ENCODE data around the gene EPN3. TPM values are rescaled to one million over a fixed set of nuclear protein-coding genes. Genes with fewer than 3 reads are reported as not detected.

Gene EPN3
- total RNA-seq, 1 donor from 2014 or later, result 19.9 TPM

DNA sequence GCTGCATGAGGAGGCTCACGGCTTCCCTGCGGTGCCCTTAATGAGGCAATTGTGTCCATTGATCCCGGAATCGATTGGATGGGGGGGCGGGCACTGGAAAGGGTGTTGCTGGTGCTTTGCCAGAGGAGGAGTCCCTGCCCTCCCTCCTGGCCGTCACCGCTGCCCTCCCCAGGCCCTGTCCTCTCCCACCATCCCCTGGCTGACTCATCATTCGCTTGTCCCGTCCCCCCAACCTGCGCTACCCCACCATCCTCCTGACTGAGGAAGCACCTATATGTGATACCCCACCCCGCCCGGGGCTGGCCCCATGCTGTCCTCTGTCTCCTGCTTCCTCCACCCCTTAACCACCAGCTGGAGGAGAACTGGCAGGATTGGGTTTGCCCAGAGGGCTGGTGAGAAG is 48.8 kb downstream of the EPN3 start:
- no peak for DNase-seq
- intact Hi-C loops (cut with micrococcal nuclease), result no loop called here
- Histone ChIP-seq H3K36me3 (no peaks in the 10 kb centered on the region), H3K27me3 (ENCODE audit: low read depth) (peaks cover 9% of the 10 kb centered on the region), H3K4me3 (no peak overlapping the region), H3K4me1 (peaks cover 32% of the 10 kb centered on the region), H3K27ac (replicated peaks) (no peak overlapping the region), H3K9me3 (replicated peaks) (no peaks in the 10 kb centered on the region)
- TF ChIP-seq, protein P1, sequence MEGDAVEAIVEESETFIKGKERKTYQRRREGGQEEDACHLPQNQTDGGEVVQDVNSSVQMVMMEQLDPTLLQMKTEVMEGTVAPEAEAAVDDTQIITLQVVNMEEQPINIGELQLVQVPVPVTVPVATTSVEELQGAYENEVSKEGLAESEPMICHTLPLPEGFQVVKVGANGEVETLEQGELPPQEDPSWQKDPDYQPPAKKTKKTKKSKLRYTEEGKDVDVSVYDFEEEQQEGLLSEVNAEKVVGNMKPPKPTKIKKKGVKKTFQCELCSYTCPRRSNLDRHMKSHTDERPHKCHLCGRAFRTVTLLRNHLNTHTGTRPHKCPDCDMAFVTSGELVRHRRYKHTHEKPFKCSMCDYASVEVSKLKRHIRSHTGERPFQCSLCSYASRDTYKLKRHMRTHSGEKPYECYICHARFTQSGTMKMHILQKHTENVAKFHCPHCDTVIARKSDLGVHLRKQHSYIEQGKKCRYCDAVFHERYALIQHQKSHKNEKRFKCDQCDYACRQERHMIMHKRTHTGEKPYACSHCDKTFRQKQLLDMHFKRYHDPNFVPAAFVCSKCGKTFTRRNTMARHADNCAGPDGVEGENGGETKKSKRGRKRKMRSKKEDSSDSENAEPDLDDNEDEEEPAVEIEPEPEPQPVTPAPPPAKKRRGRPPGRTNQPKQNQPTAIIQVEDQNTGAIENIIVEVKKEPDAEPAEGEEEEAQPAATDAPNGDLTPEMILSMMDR (IDR thresholded peaks at IDR 0.05; ENCODE audit: borderline replicate concordance), result no peak

GRCh38 chr17:50582741-50583140 is 50.2 kb downstream of the EPN3 start:
- no peaks in the 10 kb centered on the region for H3K36me3 ChIP-seq
- peak overlapping the region; percentile 81 for H3K27ac ChIP-seq (replicated peaks)
- intact Hi-C loops (cut with micrococcal nuclease), result no loop called here
- DNase-seq, result peak; percentile 50
- no peak overlapping the region for H3K4me3 ChIP-seq
- H3K27me3 ChIP-seq (ENCODE audit: low read depth), result peaks cover 9% of the 10 kb centered on the region
- TF ChIP-seq, protein P1 (IDR thresholded peaks at IDR 0.05; ENCODE audit: borderline replicate concordance), result no peak
- no peaks in the 10 kb centered on the region for H3K9me3 ChIP-seq (replicated peaks)
- H3K4me1 ChIP-seq, result peaks cover 37% of the 10 kb centered on the region

GRCh38 chr17:50583641-50584040 is 51.1 kb downstream of the EPN3 start:
- Histone ChIP-seq H3K4me3 (peak overlapping the region; percentile 48), H3K9me3 (replicated peaks) (no peaks in the 10 kb centered on the region), H3K27me3 (ENCODE audit: low read depth) (peaks cover 9% of the 10 kb centered on the region), H3K4me1 (peaks cover 43% of the 10 kb centered on the region), H3K36me3 (no peaks in the 10 kb centered on the region), H3K27ac (replicated peaks) (peak overlapping the region; percentile 81)
- TF ChIP-seq, protein P1 (IDR thresholded peaks at IDR 0.05; ENCODE audit: borderline replicate concordance), result no peak
- intact Hi-C loops (cut with micrococcal nuclease), result no loop called here
- DNase-seq, result peak; percentile 58

DNA sequence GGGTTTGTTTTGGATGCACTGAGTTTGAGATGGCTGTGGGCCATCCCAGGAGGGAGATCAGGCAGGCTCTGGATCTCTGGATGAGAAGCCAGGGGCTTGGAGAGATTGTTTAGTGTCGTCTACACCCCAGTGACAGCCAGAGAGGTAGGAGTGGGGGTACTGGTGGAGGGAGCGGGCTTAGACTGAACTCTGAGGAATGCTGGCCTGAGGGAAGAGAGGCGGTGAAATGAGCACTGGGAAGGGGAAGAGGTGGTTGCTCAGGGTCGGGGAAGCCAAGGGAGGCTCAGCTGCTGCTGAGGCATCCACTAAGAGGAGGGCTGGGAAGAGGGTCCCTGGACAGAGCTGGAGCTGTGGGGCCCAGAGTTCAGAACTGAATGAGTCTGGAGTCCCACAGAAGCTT is 51.6 kb downstream of the EPN3 start:
- Histone ChIP-seq H3K36me3 (no peaks in the 10 kb centered on the region), H3K9me3 (replicated peaks) (no peaks in the 10 kb centered on the region), H3K27ac (replicated peaks) (peak overlapping the region; percentile 81), H3K4me3 (peak overlapping the region; percentile 48), H3K27me3 (ENCODE audit: low read depth) (peaks cover 6% of the 10 kb centered on the region), H3K4me1 (peaks cover 47% of the 10 kb centered on the region)
- intact Hi-C loops (cut with micrococcal nuclease), result no loop called here
- DNase-seq, result no peak
- TF ChIP-seq, protein P1 (IDR thresholded peaks at IDR 0.05; ENCODE audit: borderline replicate concordance), result no peak

GRCh38 chr17:50584749-50585148 is 52.2 kb downstream of the EPN3 start:
- no peaks in the 10 kb centered on the region for H3K36me3 ChIP-seq
- peak overlapping the region; percentile 48 for H3K4me3 ChIP-seq
- DNase-seq, result no peak
- peaks cover 54% of the 10 kb centered on the region for H3K4me1 ChIP-seq
- no peaks in the 10 kb centered on the region for H3K9me3 ChIP-seq (replicated peaks)
- H3K27me3 ChIP-seq (ENCODE audit: low read depth), result no peaks in the 10 kb centered on the region
- peak overlapping the region; percentile 81 for H3K27ac ChIP-seq (replicated peaks)
- TF ChIP-seq, protein P1 (IDR thresholded peaks at IDR 0.05; ENCODE audit: borderline replicate concordance), result no peak
- intact Hi-C loops (cut with micrococcal nuclease), result no loop called here
